Body of pancreas (tissue), 4 donors: ENCODE measurements around the gene IL16. TPM values are rescaled to one million over a fixed set of nuclear protein-coding genes. Genes with fewer than 3 reads are reported as not detected.
"Not testable (repeated sequence)": the region's sequence is repeated elsewhere in the genome, so short reads cannot be mapped to it uniquely, and the experiment has no call there.

Experiments used
- ATAC-seq: fragments of 150-250 bp; one replicate; pipeline ENCODE4 v1.9.1; 2016
- DNase-seq, 4 donors: peaks; one replicate each; pipeline ENCODE4 v3.0.0-alpha.2; 2019
- H3K27ac ChIP-seq, 4 donors: fragments of 200-600 bp; sonication (generic); 1 replicate in 3 of 4; 2 replicates in 1 of 4; pipeline versions ENCODE4 v1.5.1 to v1.6.1; 2016 to 2019; ENCODE audit warnings: mild to moderate bottlenecking in 1 of 4, mixed read lengths in 1 of 4, moderate library complexity in 1 of 4
- H3K27me3 ChIP-seq, 2 donors: fragments of 200-600 bp; sonication (generic); one replicate each; pipeline ENCODE4 v1.6.0; 2016; ENCODE audit warnings: mild to moderate bottlenecking in 1 of 2
- H3K36me3 ChIP-seq, 2 donors: fragments of 200-600 bp; sonication (generic); replicated peaks in 1 of 2; 2 replicates each; pipeline ENCODE4 v1.5.1; 2016; ENCODE audit warnings: low read depth in 2 of 2; ENCODE audit not compliant: insufficient read depth in 1 of 2
- H3K4me1 ChIP-seq: fragments of 200-600 bp; sonication (generic); one replicate; pipeline ENCODE4 v1.6.0; 2016
- H3K4me3 ChIP-seq, 2 donors: fragments of 200-600 bp; sonication (generic); 1 replicate in 1 of 2; 2 replicates in 1 of 2; pipeline ENCODE4 v1.5.1; 2016 to 2019
- H3K9me3 ChIP-seq, 3 donors: fragments of 200-600 bp; sonication (generic); 1 replicate in 2 of 3; 2 replicates in 1 of 3; pipeline ENCODE4 v1.5.1; 2016
- POLR2A ChIP-seq, 3 donors: fragments of 450-650 bp; IDR thresholded peaks; one replicate each; pipeline ENCODE4 v1.6.1; 2016; ENCODE audit warnings: antibody characterized with exemption in 3 of 3, mild to moderate bottlenecking in 2 of 3
- WGBS, 2 donors: methylation state at CpG; one replicate each; pipeline ENCODE4 v1.1.5; 2017; 5-methylcytosine and 5-hydroxymethylcytosine counted together
- intact Hi-C: fragments of 100-400 bp; cut with DNase I; formaldehyde crosslinking; loops from one replicate; pipeline ENCODE4 v1.15.1; 2023
- total RNA-seq, 2 donors: library from RNA; depleted of rRNA; stranded (reverse); fragments of >200 nt; gene quantifications; one replicate each; pipeline ENCODE4 v1.1.0, GENCODE V29; 2016
- TF ChIP-seq, protein P1 (sequence below), 7 experiments: fragments of 450-650 bp in 4 of 7; fragments of 200-600 bp in 3 of 7; sonication (generic) in 3 of 7; IDR thresholded peaks; one replicate each; pipeline ENCODE4 v1.5.1; 2016 to 2019; ENCODE audit warnings: antibody characterized with exemption in 7 of 7

Gene IL16
- total RNA-seq, 2 donors from 2014 or later, result 2.9 to 4.9 TPM

DNA sequence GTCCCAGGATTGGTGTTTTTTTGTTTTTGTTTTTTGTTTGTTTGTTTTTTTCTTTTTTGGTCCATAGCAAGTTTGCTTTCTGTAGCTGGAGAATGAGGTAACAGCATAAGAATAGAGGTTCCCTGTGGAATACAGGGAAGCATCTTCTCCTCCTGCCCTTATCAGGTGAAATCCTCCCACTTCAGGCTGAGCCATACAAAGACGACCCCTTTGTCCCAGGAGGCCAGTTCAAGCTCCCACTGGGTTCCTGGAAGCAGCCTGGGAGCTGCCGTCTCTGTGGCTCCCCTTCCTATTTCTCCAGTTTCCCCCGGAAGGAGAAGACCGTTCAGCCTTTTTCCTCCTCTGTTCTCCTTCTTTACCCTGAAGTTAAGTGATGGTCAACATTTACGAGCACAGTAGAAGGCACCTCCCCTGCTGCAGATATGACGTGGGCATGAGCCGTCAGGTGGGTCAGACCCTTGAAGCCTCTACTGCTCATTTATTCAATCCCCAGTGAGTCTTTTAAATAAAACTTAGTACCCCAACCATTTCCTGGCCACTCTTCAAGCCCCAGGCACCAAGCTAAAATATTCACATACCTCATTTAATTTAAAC lies 1.1 kb downstream of the IL16 start:
- Histone ChIP-seq H3K4me3 (no peak overlapping the region), H3K4me1 (no peaks in the 10 kb centered on the region), H3K36me3 (no peaks in the 10 kb centered on the region), H3K27me3 (no peaks in the 10 kb centered on the region), H3K9me3 (no peaks in the 10 kb centered on the region), H3K27ac (no peak overlapping the region)
- 78 to 81% methylated on average over 7 of the region's 7 CpGs for WGBS, 2 donors
- ATAC-seq (no peak), DNase-seq (no peak)
- intact Hi-C loops, result no loop called here
- TF ChIP-seq, protein P1, sequence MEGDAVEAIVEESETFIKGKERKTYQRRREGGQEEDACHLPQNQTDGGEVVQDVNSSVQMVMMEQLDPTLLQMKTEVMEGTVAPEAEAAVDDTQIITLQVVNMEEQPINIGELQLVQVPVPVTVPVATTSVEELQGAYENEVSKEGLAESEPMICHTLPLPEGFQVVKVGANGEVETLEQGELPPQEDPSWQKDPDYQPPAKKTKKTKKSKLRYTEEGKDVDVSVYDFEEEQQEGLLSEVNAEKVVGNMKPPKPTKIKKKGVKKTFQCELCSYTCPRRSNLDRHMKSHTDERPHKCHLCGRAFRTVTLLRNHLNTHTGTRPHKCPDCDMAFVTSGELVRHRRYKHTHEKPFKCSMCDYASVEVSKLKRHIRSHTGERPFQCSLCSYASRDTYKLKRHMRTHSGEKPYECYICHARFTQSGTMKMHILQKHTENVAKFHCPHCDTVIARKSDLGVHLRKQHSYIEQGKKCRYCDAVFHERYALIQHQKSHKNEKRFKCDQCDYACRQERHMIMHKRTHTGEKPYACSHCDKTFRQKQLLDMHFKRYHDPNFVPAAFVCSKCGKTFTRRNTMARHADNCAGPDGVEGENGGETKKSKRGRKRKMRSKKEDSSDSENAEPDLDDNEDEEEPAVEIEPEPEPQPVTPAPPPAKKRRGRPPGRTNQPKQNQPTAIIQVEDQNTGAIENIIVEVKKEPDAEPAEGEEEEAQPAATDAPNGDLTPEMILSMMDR (IDR thresholded peaks at IDR 0.05), result no peak
- TF ChIP-seq POLR2A (IDR thresholded peaks at IDR 0.05), result no peak

DNA sequence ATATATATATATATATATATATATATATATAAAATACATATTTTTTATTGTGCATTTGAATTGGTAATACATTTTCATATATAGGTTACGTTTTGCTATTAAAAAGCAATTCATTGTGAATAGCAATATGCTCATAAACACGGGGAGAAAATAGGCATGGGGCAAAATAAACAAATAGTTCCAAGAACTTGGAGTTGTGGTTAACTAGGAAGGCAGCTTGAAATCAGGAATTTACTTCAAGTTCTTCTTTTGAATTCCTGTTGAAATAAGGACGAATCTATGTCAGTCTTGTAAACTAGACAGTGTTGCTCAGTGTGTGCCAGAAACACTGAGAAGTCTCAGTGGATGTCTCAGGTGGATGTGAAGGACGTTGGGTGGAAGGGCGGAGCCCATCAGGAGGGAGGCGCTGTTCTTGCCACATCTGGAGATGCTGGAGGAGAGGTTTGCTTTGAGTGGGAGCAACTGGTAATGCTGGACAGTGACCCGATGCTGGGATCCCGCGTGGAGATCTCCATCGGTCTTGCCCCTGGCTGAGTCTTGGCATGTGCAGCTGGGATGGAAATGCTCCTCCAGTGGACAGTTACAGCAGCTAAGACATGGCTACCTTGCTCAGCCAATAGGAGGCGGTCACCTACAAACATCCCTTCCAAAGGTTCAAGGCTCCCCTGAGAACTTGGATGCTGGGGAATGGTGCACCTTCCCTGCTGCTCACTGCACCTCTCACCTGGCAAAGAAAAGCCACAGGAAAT lies 2.5 kb downstream of the IL16 start:
- ATAC-seq, result no peak
- intact Hi-C loops, result no loop called here
- DNase-seq, result no peak
- 74 to 78% methylated on average over 11 of the region's 11 CpGs for WGBS, 2 donors
- Histone ChIP-seq H3K36me3 (no peaks in the 10 kb centered on the region), H3K27ac (no peak overlapping the region), H3K4me3 (no peak overlapping the region), H3K27me3 (no peaks in the 10 kb centered on the region), H3K4me1 (no peaks in the 10 kb centered on the region), H3K9me3 (no peaks in the 10 kb centered on the region)
- TF ChIP-seq, protein P1 (IDR thresholded peaks at IDR 0.05), result no peak
- TF ChIP-seq POLR2A (IDR thresholded peaks at IDR 0.05), result no peak

DNA sequence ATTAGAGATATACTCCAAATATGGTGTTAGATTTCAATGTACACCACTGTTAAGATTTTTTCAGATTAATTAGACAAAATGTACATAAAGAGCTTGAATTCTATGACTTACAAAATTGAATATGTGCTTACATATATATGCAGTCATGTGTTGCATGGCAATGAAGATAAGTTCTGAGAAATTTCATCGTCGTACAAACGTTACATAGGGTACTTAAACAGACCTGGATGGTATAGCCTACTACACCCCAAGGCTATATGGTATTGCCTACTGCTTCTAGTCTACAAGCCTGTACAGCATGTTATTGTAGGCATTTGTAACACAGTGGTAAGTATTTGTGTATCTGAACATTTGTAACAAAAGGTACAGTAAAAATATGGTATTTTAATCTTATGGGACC lies 9.3 kb downstream of the IL16 start:
- intact Hi-C loops, result no loop called here
- Histone ChIP-seq H3K4me1 (no peaks in the 10 kb centered on the region), H3K9me3 (peaks cover 0 to 4% (median 0%) of the 10 kb centered on the region in 3 donors), H3K36me3 (no peaks in the 10 kb centered on the region), H3K27me3 (no peaks in the 10 kb centered on the region), H3K27ac (no peak overlapping the region), H3K4me3 (no peak overlapping the region)
- WGBS, 2 donors, result 67 to 88% methylated on average over 3 of the region's 3 CpGs
- TF ChIP-seq, protein P1 (IDR thresholded peaks at IDR 0.05), result no peak
- TF ChIP-seq POLR2A (IDR thresholded peaks at IDR 0.05), result no peak
- no peak for ATAC-seq
- no peak for DNase-seq

DNA sequence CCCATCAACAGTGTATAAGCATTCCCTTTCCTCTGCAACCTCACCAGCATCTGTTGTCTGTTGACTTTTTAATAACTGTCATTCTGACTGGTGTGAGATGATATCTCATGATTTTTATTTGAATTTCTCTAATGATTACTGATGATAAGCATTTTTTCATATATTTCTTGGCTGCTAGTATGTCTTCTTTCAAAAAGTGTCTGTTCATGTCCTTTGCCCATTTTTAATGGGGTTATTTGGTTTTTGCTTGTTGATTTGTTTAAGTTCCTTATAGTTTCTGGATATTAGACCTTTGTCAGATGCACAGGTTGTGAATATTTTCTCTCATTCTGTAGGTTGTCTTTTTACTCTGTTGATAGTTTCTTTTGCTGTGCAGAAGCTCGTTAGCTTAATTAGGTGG lies 11.3 kb downstream of the IL16 start:
- H3K4me3 ChIP-seq, ATAC-seq, DNase-seq, H3K4me1 ChIP-seq, H3K27me3 ChIP-seq, intact Hi-C loops, H3K27ac ChIP-seq, H3K36me3 ChIP-seq, H3K9me3 ChIP-seq: not testable (repeated sequence)
- WGBS, 2 donors, result 70 to 73% methylated on average over 1 of the region's 1 CpG

DNA sequence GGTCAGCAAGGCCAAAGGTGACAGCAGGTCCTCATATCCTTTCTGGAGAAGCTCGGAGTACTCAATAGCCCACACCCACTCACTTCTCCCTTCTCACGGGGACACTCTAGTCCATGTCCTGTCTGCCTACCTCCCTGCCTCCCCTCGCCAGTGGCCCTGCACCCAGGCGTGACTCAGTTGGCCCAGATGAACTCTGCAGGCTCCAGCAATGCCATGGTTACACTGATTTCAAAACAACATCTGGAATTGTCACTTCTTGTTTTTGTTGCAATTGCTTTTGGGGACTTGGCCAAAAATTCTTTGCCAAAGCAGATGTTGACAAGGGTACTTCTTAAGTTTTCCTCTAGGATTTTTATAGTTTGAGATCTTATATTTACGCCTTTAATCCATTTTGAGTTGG lies 13.0 kb downstream of the IL16 start:
- no peak for ATAC-seq
- Histone ChIP-seq H3K4me1 (no peaks in the 10 kb centered on the region), H3K4me3 (no peak overlapping the region), H3K36me3 (no peaks in the 10 kb centered on the region), H3K27me3 (no peaks in the 10 kb centered on the region), H3K27ac (no peak overlapping the region), H3K9me3 (peaks cover 0 to 4% (median 0%) of the 10 kb centered on the region in 3 donors)
- intact Hi-C loops, result no loop called here
- 63 to 78% methylated on average over 5 of the region's 5 CpGs for WGBS, 2 donors
- TF ChIP-seq, protein P1 (IDR thresholded peaks at IDR 0.05), result no peak
- TF ChIP-seq POLR2A (IDR thresholded peaks at IDR 0.05), result no peak
- DNase-seq, result no peak
